Ectodermal cell (in vitro differentiated cells): ENCODE measurements around the gene RBP3.

Source experiments
- H3K27ac ChIP-seq: 2 replicates; pipeline ENCODE4 v1.7.0; 2013; ENCODE audit warnings: mild to moderate bottlenecking, low read depth, low read length; ENCODE audit not compliant: insufficient read depth, poor library complexity, severe bottlenecking
- H3K27me3 ChIP-seq: 2 replicates; pipeline ENCODE4 v1.7.0; 2013; ENCODE audit warnings: mild to moderate bottlenecking, low read length; ENCODE audit not compliant: insufficient read depth, control insufficient read depth, poor library complexity, severe bottlenecking
- H3K36me3 ChIP-seq: one replicate; pipeline ENCODE4 v1.7.0; 2013; ENCODE audit warnings: low read length; ENCODE audit not compliant: control insufficient read depth, insufficient read depth
- H3K4me1 ChIP-seq: one replicate; pipeline ENCODE4 v1.7.0; 2013; ENCODE audit warnings: low read length; ENCODE audit not compliant: control insufficient read depth, insufficient read depth
- H3K4me3 ChIP-seq: 2 replicates; pipeline ENCODE4 v1.7.0; 2013; ENCODE audit warnings: low read depth, low read length, control low read depth; ENCODE audit not compliant: insufficient read depth
- H3K9me3 ChIP-seq: 2 replicates; pipeline ENCODE4 v1.7.0; 2013; ENCODE audit warnings: mild to moderate bottlenecking, low read length, moderate library complexity; ENCODE audit not compliant: control insufficient read depth
- WGBS, 2 experiments: methylation state at CpG; one replicate each; pipeline ENCODE4 v1.1.7; 2013; ENCODE audit warnings: missing lambda C conversion rate in 2 of 2; 5-methylcytosine and 5-hydroxymethylcytosine counted together

Gene RBP3

GRCh38 chr10:47405857-47406547 lies 57.8 kb downstream of the RBP3 start:
- Histone ChIP-seq H3K36me3 (no peaks in the 10 kb centered on the region), H3K4me3 (no peak overlapping the region), H3K9me3 (no peaks in the 10 kb centered on the region), H3K4me1 (peaks cover 28% of the 10 kb centered on the region), H3K27ac (no peak overlapping the region), H3K27me3 (no peaks in the 10 kb centered on the region)
- WGBS, 2 experiments, result 92% methylated on average over 11 of the region's 11 CpGs

- 89 to 91% methylated on average over 4 of the region's 4 CpGs for WGBS, 2 experiments
- Histone ChIP-seq H3K4me1 (peaks cover 28% of the 10 kb centered on the region), H3K36me3 (no peaks in the 10 kb centered on the region), H3K27ac (no peak overlapping the region), H3K9me3 (no peaks in the 10 kb centered on the region), H3K27me3 (no peaks in the 10 kb centered on the region), H3K4me3 (no peak overlapping the region)
These were observed 58.3 kb downstream of the RBP3 start for GRCh38 chr10:47406548-47406869.

- Histone ChIP-seq H3K27ac (no peak overlapping the region), H3K36me3 (no peaks in the 10 kb centered on the region), H3K27me3 (no peaks in the 10 kb centered on the region), H3K9me3 (no peaks in the 10 kb centered on the region), H3K4me1 (peaks cover 27% of the 10 kb centered on the region), H3K4me3 (no peak overlapping the region)
- 85 to 87% methylated on average over 9 of the region's 9 CpGs for WGBS, 2 experiments
These were observed 58.9 kb downstream of the RBP3 start for GRCh38 chr10:47406870-47407691.
